Common myeloid progenitor, CD34-positive (primary cell): ENCODE measurements around the gene LOX.
"Not testable (repeated sequence)": the region's sequence is repeated elsewhere in the genome, so short reads cannot be mapped to it uniquely, and the experiment has no call there.

Experiments used
- CTCF ChIA-PET: fragments of 350-600 bp; sonication (Branson Sonifier 250); formaldehyde crosslinking; loops from one replicate; lab custom pipeline; 2021; ENCODE audit warnings: antibody characterized with exemption; lab: Charles Lee
- POLR2A ChIA-PET: fragments of 350-600 bp; sonication (Branson Sonifier 250); formaldehyde crosslinking; loops from one replicate; lab custom pipeline; 2021; ENCODE audit warnings: antibody characterized with exemption; lab: Charles Lee
- DNase-seq, 3 donors: peaks; one replicate each; pipeline versions ENCODE4 v3.0.0 to v3.0.0-alpha.2; 2013
- H3K27ac ChIP-seq, 2 experiments: 1 replicate in 1 of 2; 2 replicates in 1 of 2; pipeline ENCODE4 v1.7.0; 2013; ENCODE audit warnings: inconsistent platforms in 2 of 2, low read length in 2 of 2, mild to moderate bottlenecking in 2 of 2, low read depth in 1 of 2, moderate library complexity in 1 of 2; ENCODE audit not compliant: severe bottlenecking in 2 of 2, insufficient read depth in 1 of 2, poor library complexity in 1 of 2
- H3K27me3 ChIP-seq, 5 experiments: replicated peaks in 2 of 5; 1 replicate in 3 of 5; 2 replicates in 2 of 5; pipeline versions ENCODE4 v1.6.1 to v1.7.0; 2013; ENCODE audit warnings: low read length in 4 of 5, mild to moderate bottlenecking in 2 of 5, moderate library complexity in 2 of 5, inconsistent platforms in 1 of 5; ENCODE audit not compliant: insufficient read depth in 5 of 5, control insufficient read depth in 4 of 5
- H3K36me3 ChIP-seq, 4 experiments: 1 replicate in 2 of 4; 2 replicates in 2 of 4; pipeline versions ENCODE4 v1.6.1 to v1.7.0; 2013; ENCODE audit warnings: low read length in 3 of 4, control low read depth in 1 of 4, mild to moderate bottlenecking in 1 of 4; ENCODE audit not compliant: control insufficient read depth in 4 of 4, insufficient read depth in 4 of 4
- H3K4me1 ChIP-seq, 4 experiments: 1 replicate in 3 of 4; 2 replicates in 1 of 4; pipeline versions ENCODE4 v1.6.1 to v1.7.1; 2013; ENCODE audit warnings: low read length in 3 of 4, mild to moderate bottlenecking in 3 of 4, control low read depth in 1 of 4, inconsistent platforms in 1 of 4, moderate library complexity in 1 of 4; ENCODE audit not compliant: control insufficient read depth in 4 of 4, insufficient read depth in 4 of 4; ENCODE audit errors: control extremely low read depth in 1 of 4
- H3K4me3 ChIP-seq, 7 experiments: 1 replicate in 4 of 7; 2 replicates in 3 of 7; pipeline versions ENCODE4 v1.5.1 to v1.7.0; 2013; ENCODE audit warnings: mild to moderate bottlenecking in 7 of 7, low read length in 6 of 7, moderate library complexity in 6 of 7, inconsistent platforms in 2 of 7, low read depth in 2 of 7, control low read depth in 1 of 7; ENCODE audit not compliant: insufficient read depth in 4 of 7, control insufficient read depth in 1 of 7; ENCODE audit errors: extremely low read depth in 1 of 7
- H3K9me3 ChIP-seq, 5 experiments: 1 replicate in 4 of 5; 2 replicates in 1 of 5; pipeline versions ENCODE4 v1.6.1 to v1.7.1; 2013; ENCODE audit warnings: low read length in 4 of 5, mild to moderate bottlenecking in 2 of 5, inconsistent platforms in 1 of 5, low read depth in 1 of 5, moderate library complexity in 1 of 5; ENCODE audit not compliant: control insufficient read depth in 4 of 5, insufficient read depth in 2 of 5; ENCODE audit errors: control extremely low read depth in 1 of 5
- WGBS: methylation state at CpG from one replicate; pipeline ENCODE4 v1.1.5; 2013; ENCODE audit not compliant: insufficient coverage; 5-methylcytosine and 5-hydroxymethylcytosine counted together

The LOX gene

GRCh38 chr5:122095158-122095557 is 17.1 kb upstream of the LOX start:
- H3K36me3 ChIP-seq: no peaks in the 10 kb centered on the region
- 94% methylated on average over 2 of the region's 3 CpGs for WGBS
- DNase-seq: no peak
- CTCF ChIA-PET: interaction anchor here (1.1 to 1.5 kb wide), 5 partner anchors 11 to 145 kb away, joined by 3 read pairs; no protein-coding TSS in a partner anchor
- H3K9me3 ChIP-seq: no peaks in the 10 kb centered on the region
- POLR2A ChIA-PET: interaction anchor here (0.6 kb wide), 1 partner anchor 121 kb away, joined by 3 read pairs; no protein-coding TSS in a partner anchor
- no peak overlapping the region for H3K27ac ChIP-seq
- H3K4me3 ChIP-seq: no peak overlapping the region
- no peaks in the 10 kb centered on the region for H3K27me3 ChIP-seq
- H3K4me1 ChIP-seq: peaks cover 0 to 2% (median 0%) of the 10 kb centered on the region in 4 experiments

- H3K9me3 ChIP-seq, H3K36me3 ChIP-seq, H3K4me3 ChIP-seq, H3K27ac ChIP-seq, POLR2A ChIA-PET, H3K27me3 ChIP-seq, DNase-seq: not testable (repeated sequence)
- H3K4me1 ChIP-seq: peaks cover 0 to 11% (median 0%) of the 10 kb centered on the region in 4 experiments
- 97% methylated on average over 3 of the region's 5 CpGs for WGBS
- CTCF ChIA-PET: interaction anchor here (1.4 to 1.5 kb wide), 3 partner anchors 17 to 145 kb away, joined by 3 read pairs; no protein-coding TSS in a partner anchor
Measured at GRCh38 chr5:122094251-122094650, 16.2 kb upstream of the LOX start.

- Histone ChIP-seq H3K27ac (no peak overlapping the region), H3K4me1 (peaks cover 0 to 14% (median 0%) of the 10 kb centered on the region in 4 experiments), H3K9me3 (no peaks in the 10 kb centered on the region), H3K36me3 (no peaks in the 10 kb centered on the region), H3K4me3 (no peak overlapping the region), H3K27me3 (no peaks in the 10 kb centered on the region)
- CTCF ChIA-PET: interaction anchor here (1.5 kb wide), 2 partner anchors 16 to 144 kb away, joined by 3 read pairs; no protein-coding TSS in a partner anchor
- DNase-seq: no peak
- POLR2A ChIA-PET: no interaction called here
- 100% methylated on average over 3 of the region's 7 CpGs for WGBS
Measured at GRCh38 chr5:122093415-122094180, 15.5 kb upstream of the LOX start.

GRCh38 chr5:122091936-122092600 is 14.0 kb upstream of the LOX start:
- Histone ChIP-seq H3K9me3 (no peaks in the 10 kb centered on the region), H3K27me3 (no peaks in the 10 kb centered on the region), H3K4me3 (no peak overlapping the region), H3K4me1 (peaks cover 0 to 14% (median 0%) of the 10 kb centered on the region in 4 experiments), H3K27ac (no peak overlapping the region), H3K36me3 (no peaks in the 10 kb centered on the region)
- POLR2A ChIA-PET: no interaction called here
- DNase-seq: no peak
- CTCF ChIA-PET: interaction anchor here (1.0 to 2.0 kb wide), 4 partner anchors 11 to 44 kb away, joined by 3 to 6 read pairs (median 4); no protein-coding TSS in a partner anchor
- WGBS: 83% methylated on average over 6 of the region's 9 CpGs

GRCh38 chr5:122089096-122090013 is 11.3 kb upstream of the LOX start:
- Histone ChIP-seq H3K27me3 (no peaks in the 10 kb centered on the region), H3K27ac (no peak overlapping the region), H3K4me3 (peak overlapping the region in 1 of 7 experiments; percentile 20), H3K4me1 (peaks cover 0 to 14% (median 0%) of the 10 kb centered on the region in 4 experiments), H3K36me3 (no peaks in the 10 kb centered on the region), H3K9me3 (no peaks in the 10 kb centered on the region)
- CTCF ChIA-PET: interaction anchor here (0.9 to 2.0 kb wide), 3 partner anchors 9 to 69 kb away, joined by 3 to 5 read pairs (median 4); no protein-coding TSS in a partner anchor
- POLR2A ChIA-PET: no interaction called here
- DNase-seq: peak; percentile 27 to 80 (median 60)
- WGBS: 0% methylated on average over 1 of the region's 2 CpGs

GRCh38 chr5:122085041-122085440 is 7.0 kb upstream of the LOX start:
- Histone ChIP-seq H3K4me1 (peaks cover 0 to 10% (median 0%) of the 10 kb centered on the region in 4 experiments), H3K9me3 (no peaks in the 10 kb centered on the region), H3K27me3 (peaks cover 0 to 2% (median 0%) of the 10 kb centered on the region in 5 experiments), H3K4me3 (no peak overlapping the region), H3K27ac (no peak overlapping the region), H3K36me3 (no peaks in the 10 kb centered on the region)
- no CpG with 5 or more reads among the region's 3 CpGs for WGBS
- POLR2A ChIA-PET: no interaction called here
- no peak for DNase-seq
- CTCF ChIA-PET: interaction anchor here (1.2 to 1.4 kb wide), 2 partner anchors 17 to 71 kb away, joined by 3 read pairs; no protein-coding TSS in a partner anchor
